Skin of body (tissue), 2 donors: ENCODE measurements around the gene CLDN16. TPM values are rescaled to one million over a fixed set of nuclear protein-coding genes. Genes with fewer than 3 reads are reported as not detected.

ENCODE experiments used
- DNase-seq: peaks from one replicate; lab custom pipeline; 2025; lab: John Stamatoyannopoulos, UW
- total RNA-seq: library from RNA; depleted of rRNA; stranded (reverse); fragments of >200 nt; gene quantifications from one replicate; pipeline ENCODE4 v1.2.3, GENCODE V29; 2014

Gene CLDN16
- total RNA-seq, 1 donor from 2014 or later = 0.69 TPM

GRCh38 chr3:190435618-190436017 lies 47.7 kb downstream of the CLDN16 start:
- no peak for DNase-seq

- DNase-seq = no peak
Observed at GRCh38 chr3:190436331-190436730, 48.4 kb downstream of the CLDN16 start.

GRCh38 chr3:190442240-190442639 lies 54.3 kb downstream of the CLDN16 start:
- DNase-seq = no peak

- no peak for DNase-seq
Observed at GRCh38 chr3:190443257-190443656, 55.3 kb downstream of the CLDN16 start.

- DNase-seq = no peak
Observed at GRCh38 chr3:190444006-190444405, 56.0 kb downstream of the CLDN16 start.

GRCh38 chr3:190444576-190445145 lies 56.7 kb downstream of the CLDN16 start:
- peak; percentile 22 for DNase-seq

GRCh38 chr3:190446573-190447279 lies 58.8 kb downstream of the CLDN16 start:
- DNase-seq = no peak

GRCh38 chr3:190448256-190448655 lies 60.3 kb downstream of the CLDN16 start:
- DNase-seq = no peak

- no peak for DNase-seq
Observed at GRCh38 chr3:190449801-190450200, 61.8 kb downstream of the CLDN16 start, which contains the start of gene TMEM207. TMEM207 (minus strand) TSS chr3:190449901; CDS start chr3:190449809, 92 bp downstream.

- no peak for DNase-seq
Observed at GRCh38 chr3:190455828-190456227, 67.9 kb downstream of the CLDN16 start.

GRCh38 chr3:190456770-190457169 lies 68.8 kb downstream of the CLDN16 start:
- no peak for DNase-seq

- no peak for DNase-seq
Observed at GRCh38 chr3:190458040-190458439, 70.1 kb downstream of the CLDN16 start.

Other genes starting within 250 kb of the CLDN16 start
- gene CLDN1, start 65.7 kb upstream of the CLDN16 start, total RNA-seq = 115 TPM
- gene TMEM207, start 61.7 kb downstream of the CLDN16 start, total RNA-seq = not detected
- gene IL1RAP, start 125.9 kb downstream of the CLDN16 start, total RNA-seq = 12.9 TPM